Glomerular visceral epithelial cell (primary cell): Measurements from ENCODE around the gene HOMER1.
"Not testable (repeated sequence)": the region's sequence is repeated elsewhere in the genome, so short reads cannot be mapped to it uniquely, and the experiment has no call there.

Experiments
- DNase-seq: peaks from one replicate; pipeline ENCODE4 v3.0.0-alpha.2; 2016; ENCODE audit errors: extremely low spot score

HOMER1 gene

DNA sequence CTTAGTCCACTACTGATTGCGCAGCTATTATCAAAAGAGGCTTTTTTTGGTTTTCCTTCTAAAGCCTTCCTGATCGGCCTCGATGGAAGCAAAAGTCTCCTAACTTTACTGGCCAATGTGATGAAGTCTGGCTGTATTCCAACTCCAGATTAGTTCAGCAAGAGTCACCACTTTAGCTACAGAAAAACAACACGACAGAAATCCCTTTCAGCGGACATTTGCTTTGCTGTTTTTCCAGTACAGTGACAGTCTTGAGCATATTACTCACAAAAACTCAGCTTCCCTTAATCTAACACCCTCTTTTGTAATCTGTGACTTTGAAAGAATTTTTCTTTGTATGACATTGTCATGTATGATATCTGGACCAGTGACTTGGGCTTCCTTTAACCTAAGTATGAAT lies 95.7 kb downstream of the HOMER1 start:
- DNase-seq: no peak

GRCh38 chr5:79417495-79417894 lies 96.4 kb downstream of the HOMER1 start:
- no peak for DNase-seq

DNA sequence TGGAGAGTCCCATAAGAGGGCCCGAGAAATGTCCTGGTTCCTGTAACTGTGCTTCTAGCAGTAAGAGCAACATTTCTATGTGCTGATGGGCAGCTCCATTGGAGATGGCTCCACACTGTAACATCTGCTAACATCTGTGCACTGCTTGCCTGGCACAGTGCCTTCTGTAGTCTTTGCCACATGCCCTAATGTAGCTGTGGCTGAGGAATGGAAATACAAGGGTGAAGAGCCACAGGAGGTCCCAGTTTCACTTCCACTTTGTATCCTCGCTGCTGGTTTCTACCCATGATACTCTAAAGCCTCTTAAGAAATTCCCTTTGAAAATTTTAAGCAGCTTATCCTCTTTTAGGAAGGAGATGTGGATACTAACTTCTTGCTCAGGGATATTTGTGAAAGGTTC lies 97.4 kb downstream of the HOMER1 start:
- DNase-seq: no peak

- DNase-seq: no peak
These were observed 100.8 kb downstream of the HOMER1 start for GRCh38 chr5:79413112-79413511.

DNA sequence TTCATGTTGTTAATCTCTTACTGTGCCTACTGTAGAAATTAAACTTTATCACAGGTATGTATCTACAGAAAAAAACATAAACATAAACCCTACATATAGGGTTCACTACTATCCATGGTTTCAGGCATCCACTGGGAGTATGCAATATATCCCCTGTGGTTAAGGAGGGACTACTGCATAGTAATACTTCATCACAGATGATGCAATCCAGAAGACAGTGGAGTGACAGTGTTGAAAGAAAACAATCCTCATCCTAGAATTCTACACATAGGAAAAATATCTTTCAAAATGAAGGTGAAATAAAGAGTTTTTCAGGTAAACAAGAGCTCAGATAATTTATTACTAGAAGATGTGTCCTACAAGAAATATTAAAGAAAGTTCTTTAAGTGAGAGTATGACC lies 105.9 kb downstream of the HOMER1 start:
- DNase-seq: no peak

DNA sequence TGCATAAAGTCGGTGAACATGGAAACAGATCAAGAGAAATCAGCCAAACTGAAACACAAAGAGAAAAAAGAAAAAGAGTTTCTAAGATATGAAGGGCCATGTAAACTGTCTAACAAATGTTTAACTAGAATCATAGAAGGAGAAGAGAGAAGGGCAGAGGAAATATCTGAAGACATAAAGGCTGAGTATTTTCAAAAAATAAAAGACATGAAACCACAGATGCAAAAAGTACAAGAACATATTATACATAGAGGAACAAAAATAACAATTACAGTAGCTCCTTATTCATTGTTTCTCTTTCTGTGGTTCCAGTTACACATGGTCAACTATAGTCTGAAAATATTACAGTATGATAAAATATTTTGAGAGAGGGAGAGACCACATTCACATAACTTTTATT lies 106.3 kb downstream of the HOMER1 start:
- DNase-seq: no peak

DNA sequence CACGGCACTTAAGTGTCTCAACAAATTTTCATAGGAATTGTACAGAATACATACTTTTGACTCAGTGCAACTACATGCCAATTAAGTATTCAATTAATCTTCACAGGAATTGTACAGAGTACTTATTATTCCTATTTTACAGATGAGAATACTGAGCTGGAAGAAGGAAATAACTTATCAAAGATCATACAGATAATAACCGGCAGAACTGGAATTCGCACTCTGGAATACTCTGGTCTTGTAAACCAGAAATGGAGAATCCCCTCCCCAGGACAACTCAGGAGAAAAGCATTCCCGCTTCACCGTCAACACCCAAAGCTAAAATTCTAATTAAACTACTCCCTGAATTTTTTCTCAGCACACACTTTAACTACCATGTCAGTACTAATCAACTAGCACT lies 112.7 kb downstream of the HOMER1 start:
- no peak for DNase-seq

- DNase-seq: no peak
These were observed 114.9 kb downstream of the HOMER1 start for GRCh38 chr5:79399046-79399445.

GRCh38 chr5:79397080-79397479 lies 116.9 kb downstream of the HOMER1 start:
- no peak for DNase-seq

DNA sequence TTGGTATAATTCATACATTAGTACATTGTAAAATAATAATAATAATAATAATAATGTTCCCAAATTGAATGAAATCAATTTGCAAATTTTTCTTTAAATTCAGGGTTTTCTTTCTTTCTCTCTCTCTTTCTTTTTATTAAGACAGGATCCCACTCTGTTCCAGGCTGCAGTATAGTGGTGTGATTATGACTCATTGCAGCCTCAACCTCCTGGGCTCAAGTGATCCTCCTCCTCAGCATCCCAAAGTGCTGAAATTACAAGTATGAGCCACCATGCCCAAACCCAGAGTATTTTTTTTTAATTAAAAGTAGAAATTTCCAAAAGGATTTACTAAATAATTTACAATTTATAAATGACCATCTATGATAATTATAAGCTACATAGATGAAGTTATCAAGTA lies 117.7 kb downstream of the HOMER1 start:
- peak; percentile 3 for DNase-seq

- no peak for DNase-seq
These were observed 118.6 kb downstream of the HOMER1 start for GRCh38 chr5:79395296-79395695.

- DNase-seq: no peak
These were observed 121.2 kb downstream of the HOMER1 start for GRCh38 chr5:79392776-79393175.

DNA sequence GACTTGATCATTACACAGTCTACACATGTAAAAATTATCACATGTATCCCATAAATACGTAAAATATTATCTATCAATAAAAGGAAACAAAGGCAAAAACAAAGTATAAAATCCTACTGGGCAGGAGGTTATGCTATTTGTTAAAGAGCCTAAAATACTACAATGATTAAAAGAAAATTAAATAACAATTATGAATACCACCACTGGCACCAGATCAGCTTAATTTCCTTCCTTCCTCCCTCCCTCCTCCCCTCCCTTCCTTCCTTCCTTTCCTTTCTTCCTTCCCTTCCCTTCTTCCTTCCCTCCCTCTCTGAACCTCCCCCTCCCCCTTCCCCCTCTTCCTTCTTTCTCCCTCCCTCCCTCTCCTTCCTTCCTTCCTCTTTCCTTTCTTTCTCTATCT lies 127.3 kb downstream of the HOMER1 start:
- no peak for DNase-seq

DNA sequence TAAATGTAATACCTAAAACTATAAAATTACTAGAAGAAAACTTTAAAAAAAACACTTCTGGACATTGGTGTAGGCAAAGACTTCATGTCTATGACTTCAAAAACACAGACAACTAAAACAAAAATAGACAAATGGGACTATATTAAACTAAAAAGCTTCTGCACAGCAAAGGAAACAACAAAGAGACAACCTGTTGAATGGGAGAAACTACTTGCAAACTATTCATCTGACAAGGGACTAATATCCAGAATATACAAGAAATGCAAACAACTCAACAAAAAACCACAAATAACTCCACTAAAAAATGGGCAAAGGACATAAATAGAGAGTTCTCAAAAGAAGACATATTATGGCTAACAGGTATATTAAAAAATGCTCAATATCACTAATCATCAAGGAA lies 128.8 kb downstream of the HOMER1 start:
- DNase-seq: not testable (repeated sequence)

- DNase-seq: no peak
These were observed 135.3 kb downstream of the HOMER1 start for GRCh38 chr5:79378510-79379186.

- no peak for DNase-seq
These were observed 156.5 kb downstream of the HOMER1 start for GRCh38 chr5:79357398-79357797.

DNA sequence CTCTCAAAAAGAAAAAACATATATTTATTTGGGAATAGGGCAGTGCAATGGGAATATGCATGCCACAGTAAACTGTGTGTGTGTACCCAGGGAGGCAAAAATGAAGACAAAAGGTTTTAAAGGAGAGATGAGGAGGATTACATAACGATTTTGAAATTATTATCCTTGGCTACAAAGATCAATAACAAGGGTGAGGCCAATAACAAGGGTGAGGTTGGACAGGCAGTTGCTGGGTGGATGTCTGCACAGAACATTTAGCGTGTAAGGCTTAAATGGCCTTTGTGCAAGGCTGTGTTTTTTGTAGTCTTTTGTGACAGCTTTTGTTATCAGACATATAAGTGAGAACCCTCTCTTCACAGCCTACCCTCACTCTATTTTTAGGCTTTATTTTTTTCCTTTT lies 164.1 kb downstream of the HOMER1 start:
- DNase-seq: no peak

DNA sequence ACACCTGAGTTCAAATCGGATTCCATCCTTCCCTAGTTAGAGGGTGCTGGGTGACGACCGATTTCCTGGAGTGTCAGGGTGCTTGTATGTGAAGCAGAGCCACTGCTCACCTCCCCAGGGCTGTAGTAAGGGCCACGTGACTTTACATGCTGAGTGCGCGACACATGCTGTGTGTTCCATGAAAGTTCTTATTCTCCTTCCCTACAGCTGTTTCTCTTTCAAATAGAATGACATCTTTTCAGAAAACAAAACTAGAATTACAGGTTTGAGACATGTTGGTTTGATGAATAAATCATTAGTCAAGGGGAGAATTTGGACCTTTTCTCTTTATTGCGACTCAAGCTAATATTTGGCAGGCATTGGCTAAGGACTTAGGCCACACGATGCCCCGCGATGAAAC lies 164.9 kb downstream of the HOMER1 start:
- no peak for DNase-seq

- peak; percentile 8 for DNase-seq
These were observed 167.5 kb downstream of the HOMER1 start for GRCh38 chr5:79346420-79346824.

GRCh38 chr5:79333852-79334557 lies 179.9 kb downstream of the HOMER1 start:
- DNase-seq: no peak

GRCh38 chr5:79330071-79330470 lies 183.9 kb downstream of the HOMER1 start:
- DNase-seq: no peak

- DNase-seq: peak; percentile 52
These were observed 184.5 kb downstream of the HOMER1 start for GRCh38 chr5:79329453-79329852.
